Activated naive CD8-positive, alpha-beta T cell treated with anti-CD3 and anti-CD28 coated beads, Interleukin-2, amount 10 ng/mL, durations not matched to agents 7 days and 5 days (primary cell): ENCODE data around the gene LSM7. TPM values are rescaled to one million over a fixed set of nuclear protein-coding genes. Genes with fewer than 3 reads are reported as not detected.
A peak's percentile ranks its signal among the peaks of the same experiment; 100 is the strongest.
"Not testable (repeated sequence)": the region's sequence is repeated elsewhere in the genome, so short reads cannot be mapped to it uniquely, and the experiment has no call there.

Experiments used
- ATAC-seq: fragments of 150-1000 bp; cut with Tn5 transposase; one replicate; pipeline ENCODE4 v1.10.0; 2021; ENCODE audit warnings: low read depth, moderate library complexity
- POLR2A ChIA-PET: fragments of 350-600 bp; sonication (Branson Sonifier 250); formaldehyde crosslinking; loops from one replicate; lab custom pipeline; 2021; ENCODE audit warnings: antibody characterized with exemption; lab: Charles Lee
- DNase-seq: peaks from one replicate; pipeline ENCODE4 v3.0.0; 2021
- H3K27ac Mint-ChIP-seq: one replicate; pipeline ENCODE4 v1.8.0; 2022; ENCODE audit warnings: mild to moderate bottlenecking, mixed read lengths
- H3K27me3 Mint-ChIP-seq: one replicate; pipeline ENCODE4 v1.8.0; 2022; ENCODE audit warnings: mild to moderate bottlenecking, moderate library complexity, mixed read lengths
- H3K36me3 Mint-ChIP-seq: one replicate; pipeline ENCODE4 v1.8.0; 2021; ENCODE audit warnings: mild to moderate bottlenecking, mixed read lengths
- H3K4me1 Mint-ChIP-seq: one replicate; pipeline ENCODE4 v1.8.0; 2021; ENCODE audit warnings: mixed read lengths
- H3K4me3 Mint-ChIP-seq: one replicate; pipeline ENCODE4 v1.8.0; 2022; ENCODE audit warnings: mild to moderate bottlenecking, moderate library complexity, mixed read lengths
- H3K9me3 Mint-ChIP-seq: one replicate; pipeline ENCODE4 v1.8.0; 2021; ENCODE audit warnings: mixed read lengths
- total RNA-seq, 2 experiments: library from RNA; stranded (reverse); gene quantifications; one replicate each; pipeline ENCODE4 v1.2.3, GENCODE V29; 2021

LSM7 gene
- total RNA-seq, 2 experiments from 2014 or later, result 111 to 125 TPM

GRCh38 chr19:2288338-2288817 is 40.0 kb downstream of the LSM7 start:
- DNase-seq, result no peak
- H3K9me3 Mint-ChIP-seq, result no peaks in the 10 kb centered on the region
- H3K27ac Mint-ChIP-seq, result peak overlapping the region; percentile 96
- H3K27me3 Mint-ChIP-seq, result no peaks in the 10 kb centered on the region
- H3K4me1 Mint-ChIP-seq, result peaks cover 13% of the 10 kb centered on the region
- POLR2A ChIA-PET, result interaction anchor here (1.5 to 1.7 kb wide), 2 partner anchors 14 to 39 kb away, joined by 6 read pairs; partner anchors contain the start of gene LSM7
- ATAC-seq, result no peak
- H3K4me3 Mint-ChIP-seq, result no peak overlapping the region
- peaks cover 11% of the 10 kb centered on the region for H3K36me3 Mint-ChIP-seq

DNA sequence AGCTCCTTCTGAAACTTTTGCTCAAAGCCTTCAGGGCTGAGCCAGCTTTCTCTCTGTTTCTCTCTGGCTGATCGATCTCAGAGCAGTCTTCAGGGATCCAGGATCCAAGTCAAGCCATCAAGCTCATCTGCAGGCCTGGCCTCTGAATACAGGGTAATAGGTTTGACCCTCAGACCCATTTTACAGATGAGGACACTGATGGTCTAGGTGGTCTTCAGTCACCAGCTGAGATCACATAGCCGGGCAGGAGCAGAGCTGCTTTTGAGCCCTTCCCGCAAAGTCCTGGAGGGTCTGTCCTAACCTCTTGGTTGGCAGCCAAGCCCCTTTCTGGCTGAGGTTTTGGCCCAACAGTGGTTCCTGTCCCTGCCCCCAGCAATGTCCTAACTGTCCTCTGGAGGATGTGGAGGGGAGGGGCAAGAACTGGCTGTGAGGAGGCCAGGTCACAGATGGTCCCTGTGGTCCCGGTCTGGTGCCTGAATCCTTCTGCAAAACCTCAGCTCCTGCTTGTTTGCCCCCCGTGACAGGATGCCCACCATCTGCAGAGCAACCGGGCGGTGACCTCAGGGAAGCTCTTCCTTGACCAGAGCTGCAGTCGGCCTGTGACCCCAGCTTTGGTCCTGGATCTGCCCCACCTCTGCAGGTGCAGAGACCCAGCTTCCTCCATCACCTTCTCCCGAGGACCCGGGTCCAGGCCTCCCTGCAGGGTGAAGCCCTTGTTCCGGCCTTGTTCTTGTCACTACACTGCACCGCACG is 40.6 kb downstream of the LSM7 start:
- Mint-ChIP-seq H3K27ac (peak overlapping the region; percentile 70), H3K9me3 (no peaks in the 10 kb centered on the region), H3K4me1 (peaks cover 13% of the 10 kb centered on the region), H3K4me3 (no peak overlapping the region), H3K36me3 (peaks cover 7% of the 10 kb centered on the region), H3K27me3 (peaks cover 3% of the 10 kb centered on the region)
- POLR2A ChIA-PET, result no interaction called here
- DNase-seq, result no peak
- no peak for ATAC-seq

GRCh38 chr19:2286402-2287140 is 41.8 kb downstream of the LSM7 start:
- Mint-ChIP-seq H3K27me3 (peaks cover 6% of the 10 kb centered on the region), H3K4me1 (peaks cover 17% of the 10 kb centered on the region), H3K27ac (no peak overlapping the region), H3K9me3 (no peaks in the 10 kb centered on the region), H3K4me3 (no peak overlapping the region), H3K36me3 (peaks cover 3% of the 10 kb centered on the region)
- ATAC-seq (no peak), DNase-seq (no peak)
- POLR2A ChIA-PET, result interaction anchor here (0.6 kb wide), 1 partner anchor 13 kb away, joined by 3 read pairs; no protein-coding TSS in a partner anchor

- Mint-ChIP-seq H3K36me3 (no peaks in the 10 kb centered on the region), H3K9me3 (no peaks in the 10 kb centered on the region), H3K27ac (no peak overlapping the region), H3K4me3 (no peak overlapping the region), H3K27me3 (peaks cover 6% of the 10 kb centered on the region), H3K4me1 (peaks cover 11% of the 10 kb centered on the region)
- POLR2A ChIA-PET, result interaction anchor here (0.7 kb wide), 2 partner anchors 9 to 43 kb away, joined by 3 to 4 read pairs; no protein-coding TSS in a partner anchor
- no peak for ATAC-seq
- no peak for DNase-seq
Observed at GRCh38 chr19:2283835-2284507, 44.4 kb downstream of the LSM7 start.

DNA sequence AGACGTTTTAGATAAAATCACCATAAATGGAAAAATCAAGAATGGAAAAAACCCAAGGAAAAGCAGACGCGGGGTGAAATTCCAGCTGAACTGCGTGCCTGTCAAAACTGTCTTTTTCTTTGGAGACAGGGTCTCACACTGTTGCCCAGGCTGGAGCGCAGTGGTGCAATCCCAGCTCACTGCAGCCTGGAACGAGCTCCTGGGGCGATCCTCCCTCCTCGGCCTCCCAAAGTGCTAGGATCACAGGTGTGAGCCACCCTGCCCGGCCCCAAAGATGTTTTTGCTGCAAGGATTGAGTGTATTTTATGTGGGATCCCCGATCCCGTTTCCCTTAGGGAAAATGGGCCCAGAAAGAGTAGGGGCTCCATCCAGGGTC is 45.5 kb downstream of the LSM7 start:
- Mint-ChIP-seq H3K36me3 (no peaks in the 10 kb centered on the region), H3K9me3 (no peaks in the 10 kb centered on the region), H3K27ac (no peak overlapping the region), H3K4me3 (peak overlapping the region; percentile 63), H3K27me3 (peaks cover 6% of the 10 kb centered on the region), H3K4me1 (peaks cover 6% of the 10 kb centered on the region)
- DNase-seq (no peak), ATAC-seq (no peak)
- POLR2A ChIA-PET, result interaction anchor here (1.0 to 1.1 kb wide), 2 partner anchors 47 to 193 kb away, joined by 3 to 4 read pairs; partner anchors contain the start of gene GADD45B

DNA sequence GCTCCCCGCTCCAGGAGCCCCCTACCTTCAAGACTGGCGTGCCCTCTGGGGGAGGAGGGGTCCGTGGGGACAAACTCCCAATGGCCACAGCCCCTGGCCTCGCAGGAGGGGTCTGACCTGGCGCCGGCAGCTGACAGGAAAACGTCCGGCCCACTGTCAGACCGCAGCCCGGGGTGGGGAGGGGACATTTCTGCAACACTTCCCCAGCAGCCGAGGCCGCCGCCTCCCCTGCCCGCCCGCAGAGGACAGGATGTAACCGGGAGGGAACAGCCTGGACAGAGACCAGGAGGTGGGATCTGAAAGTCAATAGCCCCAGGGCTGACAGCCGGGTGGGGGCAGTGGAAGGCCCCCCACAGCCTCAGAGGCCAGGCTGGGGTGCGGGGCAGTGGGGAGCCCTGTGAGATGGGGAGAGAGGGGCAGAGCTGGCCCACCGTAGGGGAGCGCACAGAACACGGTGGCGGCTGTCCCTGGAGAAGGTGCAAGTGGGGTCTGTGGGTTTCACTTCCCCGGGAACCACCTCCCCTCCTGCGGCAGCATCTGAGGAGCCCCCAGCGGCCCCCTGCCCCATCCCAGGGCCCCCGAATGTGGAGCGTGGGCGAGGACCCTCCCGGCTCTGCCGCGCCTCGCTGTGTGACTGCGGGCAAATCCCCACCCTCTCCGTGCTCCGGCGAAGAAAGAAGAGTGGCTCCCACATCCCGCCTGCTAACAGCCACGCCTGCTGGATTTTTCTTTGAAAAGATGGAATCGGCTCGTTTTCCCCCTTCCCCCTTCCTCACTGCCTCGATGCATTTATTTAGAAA is 46.1 kb downstream of the LSM7 start, which contains the start of gene PEAK3:
Gene PEAK3 (minus strand): TSS at position 114 of the 800 bp plus-strand sequence. CDS start 1,244 bp downstream, outside the sequence.
- Mint-ChIP-seq H3K4me1 (peaks cover 6% of the 10 kb centered on the region), H3K36me3 (no peaks in the 10 kb centered on the region), H3K27me3 (peaks cover 6% of the 10 kb centered on the region), H3K27ac (peak within 1 kb of the TSS; percentile 63), H3K9me3 (no peaks in the 10 kb centered on the region), H3K4me3 (peak within 1 kb of the TSS; percentile 63)
- POLR2A ChIA-PET, result interaction anchor here (1.0 to 1.1 kb wide), 2 partner anchors 46 to 194 kb away, joined by 3 to 4 read pairs; partner anchors contain the start of gene GADD45B
- ATAC-seq (peak; percentile 61), DNase-seq (peak; percentile 70)

DNA sequence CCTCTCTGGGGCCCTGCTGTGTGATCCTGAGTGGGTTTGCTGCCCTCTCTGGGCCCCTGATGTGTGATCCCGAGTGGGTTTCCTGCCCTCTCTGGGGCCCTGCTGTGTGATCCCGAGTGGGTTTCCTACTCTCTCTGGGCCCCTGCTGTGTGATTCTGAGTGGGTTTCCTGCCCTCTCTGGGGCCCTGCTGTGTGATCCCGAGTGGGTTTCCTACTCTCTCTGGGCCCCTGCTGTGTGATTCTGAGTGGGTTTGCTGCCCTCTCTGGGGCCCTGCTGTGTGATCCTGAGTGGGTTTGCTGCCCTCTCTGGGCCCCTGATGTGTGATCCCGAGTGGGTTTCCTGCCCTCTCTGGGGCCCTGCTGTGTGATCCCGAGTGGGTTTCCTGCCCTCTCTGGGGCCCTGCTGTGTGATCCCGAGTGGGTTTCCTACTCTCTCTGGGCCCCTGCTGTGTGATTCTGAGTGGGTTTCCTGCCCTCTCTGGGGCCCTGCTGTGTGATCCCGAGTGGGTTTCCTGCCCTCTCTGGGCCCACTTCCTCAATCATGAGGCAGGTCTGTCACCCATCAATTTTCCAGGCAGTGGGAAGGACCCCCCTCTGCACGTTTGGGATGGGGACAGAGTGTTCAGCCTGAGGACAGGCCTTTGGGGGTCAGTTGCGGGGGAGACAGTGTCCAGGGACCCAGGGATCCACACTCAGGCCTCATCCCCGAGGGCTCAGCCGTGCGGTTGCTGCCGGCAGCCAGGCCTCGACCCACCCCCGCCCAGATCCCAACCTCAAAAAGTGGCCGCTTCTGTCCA is 46.9 kb downstream of the LSM7 start:
- not testable (repeated sequence) for H3K4me1 Mint-ChIP-seq, H3K9me3 Mint-ChIP-seq, H3K27me3 Mint-ChIP-seq, DNase-seq, ATAC-seq, H3K36me3 Mint-ChIP-seq
- Mint-ChIP-seq H3K27ac (peak overlapping the region; percentile 42), H3K4me3 (peak overlapping the region; percentile 63)
- POLR2A ChIA-PET, result interaction anchor here (1.0 to 1.1 kb wide), 2 partner anchors 46 to 194 kb away, joined by 3 to 4 read pairs; partner anchors contain the start of gene GADD45B

GRCh38 chr19:2280633-2281264 is 47.6 kb downstream of the LSM7 start:
- no peaks in the 10 kb centered on the region for H3K9me3 Mint-ChIP-seq

DNA sequence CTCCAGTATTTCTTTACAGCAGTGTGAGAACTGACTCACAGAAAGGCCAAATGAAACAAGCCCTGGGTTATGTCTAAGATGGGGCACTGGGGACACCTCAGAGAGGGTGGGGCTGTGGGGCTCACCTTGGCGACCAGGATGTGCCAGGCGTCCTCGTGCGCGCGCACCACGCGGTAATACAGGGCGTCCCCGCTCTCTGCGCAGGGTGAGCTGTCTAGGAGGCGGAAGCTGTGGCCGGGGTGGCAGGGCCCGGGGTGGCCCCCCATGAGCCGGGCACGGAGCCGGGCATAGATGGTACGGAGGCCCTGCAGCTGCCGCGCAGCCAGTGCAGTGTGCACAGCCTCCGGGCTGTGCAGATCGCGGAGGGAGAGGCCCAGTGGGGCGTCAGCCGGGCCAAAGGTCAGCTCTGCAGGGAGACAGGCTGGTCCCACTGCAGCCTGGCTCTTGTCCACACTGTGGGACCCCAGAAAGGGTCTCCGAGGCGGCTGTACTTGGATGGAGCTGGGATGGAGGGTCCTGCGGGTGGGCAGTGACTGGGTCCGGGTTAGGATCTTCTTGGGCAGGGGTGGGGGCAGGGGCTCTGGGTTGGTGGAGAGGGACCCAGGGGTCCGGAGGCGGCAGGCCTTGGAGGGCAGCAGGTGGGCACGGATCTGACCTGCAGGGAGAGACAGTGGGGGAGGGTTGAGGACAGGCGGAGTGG is 49.8 kb downstream of the LSM7 start:
- no peak for ATAC-seq
- Mint-ChIP-seq H3K36me3 (peaks cover 12% of the 10 kb centered on the region), H3K27me3 (peaks cover 6% of the 10 kb centered on the region), H3K27ac (no peak overlapping the region), H3K4me1 (peaks cover 19% of the 10 kb centered on the region), H3K4me3 (no peak overlapping the region), H3K9me3 (no peaks in the 10 kb centered on the region)
- POLR2A ChIA-PET, result interaction anchor here (1.3 kb wide), 1 partner anchor 129 kb away, joined by 3 read pairs; no protein-coding TSS in a partner anchor
- DNase-seq, result no peak

More at GRCh38 chr19:2280633-2281264, 47.6 kb downstream of the LSM7 start:
- no peaks in the 10 kb centered on the region for H3K36me3 Mint-ChIP-seq
- no peak for ATAC-seq
- H3K27ac Mint-ChIP-seq, result no peak overlapping the region
- peaks cover 6% of the 10 kb centered on the region for H3K4me1 Mint-ChIP-seq
- H3K27me3 Mint-ChIP-seq, result peaks cover 6% of the 10 kb centered on the region
- POLR2A ChIA-PET, result interaction anchor here (0.7 kb wide), 1 partner anchor 175 kb away, joined by 4 read pairs; no protein-coding TSS in a partner anchor
- DNase-seq, result no peak
- H3K4me3 Mint-ChIP-seq, result no peak overlapping the region

- no peak overlapping the region for H3K4me3 Mint-ChIP-seq
- ATAC-seq (no peak), DNase-seq (no peak)
- no peaks in the 10 kb centered on the region for H3K9me3 Mint-ChIP-seq
- no peaks in the 10 kb centered on the region for H3K27me3 Mint-ChIP-seq
- peaks cover 23% of the 10 kb centered on the region for H3K4me1 Mint-ChIP-seq
- no peak overlapping the region for H3K27ac Mint-ChIP-seq
- POLR2A ChIA-PET, result interaction anchor here (0.6 kb wide), 1 partner anchor 41 kb away, joined by 3 read pairs; the partner anchor contains the start of gene PLEKHJ1
- H3K36me3 Mint-ChIP-seq, result peaks cover 16% of the 10 kb centered on the region
Observed at GRCh38 chr19:2277138-2277537, 51.2 kb downstream of the LSM7 start.
